HepG2 (cell line): ENCODE data around the gene EBF3.

Source experiments
- BRF2 ChIP-seq: sonication (generic); formaldehyde crosslinking; IDR thresholded peaks from 2 replicates; pipeline ENCODE4 v1.8.1; 2022; ENCODE audit warnings: mild to moderate bottlenecking, missing genetic modification reagents
- CTCF ChIP-seq: sonication (generic); formaldehyde crosslinking; IDR thresholded peaks from 2 replicates; pipeline ENCODE4 v1.5.0; 2020; ENCODE audit warnings: mild to moderate bottlenecking, missing genetic modification reagents, moderate library complexity
- GATAD2A ChIP-seq: IDR thresholded peaks from 2 replicates; pipeline ENCODE4 v1.6.1; 2016
- HOXA3 ChIP-seq: sonication (generic); formaldehyde crosslinking; IDR thresholded peaks from 2 replicates; pipeline ENCODE4 v1.5.0; 2020; ENCODE audit warnings: missing genetic modification reagents
- POLR2A ChIP-seq, 2 experiments: IDR thresholded peaks; 2 replicates each; pipeline ENCODE4 v1.6.1; 2011; ENCODE audit warnings: low read depth in 2 of 2, low read length in 2 of 2, mild to moderate bottlenecking in 1 of 2, moderate library complexity in 1 of 2; ENCODE audit not compliant: insufficient read depth in 1 of 2
- REST ChIP-seq, 2 experiments: IDR thresholded peaks; 2 replicates each; pipeline ENCODE4 v1.6.1; 2011 to 2012; ENCODE audit warnings: low read length in 2 of 2, borderline replicate concordance in 1 of 2, low read depth in 1 of 2, mild to moderate bottlenecking in 1 of 2, moderate library complexity in 1 of 2
- SMAD1 ChIP-seq: sonication (generic); formaldehyde crosslinking; IDR thresholded peaks from 2 replicates; pipeline ENCODE4 v1.4.0; 2020; ENCODE audit warnings: missing genetic modification reagents, low read depth, mild to moderate bottlenecking, borderline replicate concordance
- STAT6 ChIP-seq: sonication (generic); formaldehyde crosslinking; IDR thresholded peaks from 2 replicates; pipeline ENCODE4 v1.4.0; 2020; ENCODE audit warnings: missing genetic modification reagents, mild to moderate bottlenecking, borderline replicate concordance
- TARDBP ChIP-seq: sonication (generic); formaldehyde crosslinking; IDR thresholded peaks from 2 replicates; pipeline ENCODE4 v1.8.0; 2022; ENCODE audit warnings: mild to moderate bottlenecking, missing genetic modification reagents

- TF ChIP-seq HOXA3 (CRISPR knock-in tag) (no peak), GATAD2A (CRISPR knock-in tag) (no peak), BRF2 (no peak), STAT6 (CRISPR knock-in tag) (no peak), TARDBP (CRISPR knock-in tag) (no peak), CTCF (CRISPR knock-in tag) (no peak), SMAD1 (CRISPR knock-in tag) (no peak), REST (IDR thresholded peaks at IDR 0.05; ENCODE audit: borderline replicate concordance in 1 of 2, low read depth in 1 of 2, low read length in 2 of 2) (no peak), POLR2A (IDR thresholded peaks at IDR 0.05; ENCODE audit: insufficient read depth in 1 of 2, low read depth in 2 of 2, low read length in 2 of 2) (no peak)
Observed at GRCh38 chr10:129916506-129916995, 47.5 kb downstream of the EBF3 start.
